ENCODE measurements around the gene SCYL1.
"Not testable (repeated sequence)": the region's sequence is repeated elsewhere in the genome, so short reads cannot be mapped to it uniquely, and the experiment has no call there.

The SCYL1 gene

DNA sequence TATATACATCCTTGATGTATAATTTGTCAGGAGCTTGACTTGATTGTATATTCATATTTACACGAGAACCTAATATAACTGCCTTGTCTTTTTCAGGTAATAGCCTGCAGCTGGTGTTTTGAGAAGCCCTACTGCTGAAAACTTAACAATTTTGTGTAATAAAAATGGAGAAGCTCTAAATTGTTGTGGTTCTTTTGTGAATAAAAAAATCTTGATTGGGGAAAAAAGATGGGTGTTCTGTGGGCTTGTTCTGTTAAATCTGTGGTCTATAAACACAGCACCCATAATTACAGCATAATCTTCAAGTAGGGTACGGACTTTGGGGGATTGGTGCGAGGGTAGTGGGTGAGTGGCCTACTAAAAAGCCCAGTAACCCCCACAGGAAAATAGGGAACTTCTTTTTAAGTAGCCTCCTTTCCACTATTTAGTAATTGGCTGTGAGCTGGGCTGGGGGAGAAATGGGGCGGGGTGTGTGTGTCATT, 18.6 kb upstream of the SCYL1 start:
- no peak for DNase-seq (ENCODE audit: low read depth in 2 of 2)

DNA sequence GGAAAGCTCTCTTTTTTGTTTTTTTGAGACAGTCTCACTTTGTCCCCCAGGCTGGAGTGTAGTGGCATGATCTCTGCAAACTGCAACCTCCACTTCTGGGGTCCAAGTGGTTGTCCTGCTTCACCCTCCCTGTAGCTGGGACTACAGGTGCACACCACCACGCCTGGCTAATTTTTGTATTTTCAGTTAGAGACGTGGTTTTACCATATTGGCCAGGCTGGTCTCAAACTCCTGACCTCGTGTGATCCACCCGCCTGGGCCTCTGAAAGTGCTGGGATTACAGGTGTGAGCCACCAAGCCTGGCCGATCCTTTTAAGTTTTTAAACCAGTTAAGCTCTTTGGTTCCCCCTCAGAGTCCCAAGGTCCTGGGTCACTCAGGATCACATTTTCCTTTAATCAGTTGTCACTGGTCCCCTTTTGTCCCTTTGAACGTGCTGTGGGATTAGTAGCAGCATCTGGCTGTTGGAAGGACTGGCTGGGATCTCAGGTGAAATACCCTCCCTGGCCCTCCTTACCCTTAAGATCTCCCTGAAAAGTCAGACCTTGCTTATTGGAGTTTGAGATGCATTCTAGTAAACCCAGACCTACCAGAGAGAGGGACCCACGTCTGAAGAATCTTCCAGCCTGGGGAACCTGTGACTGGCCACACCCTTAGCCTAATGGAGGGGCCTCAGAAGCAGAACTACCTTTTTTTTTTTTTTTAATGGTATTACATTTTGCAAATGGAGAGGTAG, 17.9 kb upstream of the SCYL1 start:
- DNase-seq (ENCODE audit: low read depth in 2 of 2), result no peak

DNA sequence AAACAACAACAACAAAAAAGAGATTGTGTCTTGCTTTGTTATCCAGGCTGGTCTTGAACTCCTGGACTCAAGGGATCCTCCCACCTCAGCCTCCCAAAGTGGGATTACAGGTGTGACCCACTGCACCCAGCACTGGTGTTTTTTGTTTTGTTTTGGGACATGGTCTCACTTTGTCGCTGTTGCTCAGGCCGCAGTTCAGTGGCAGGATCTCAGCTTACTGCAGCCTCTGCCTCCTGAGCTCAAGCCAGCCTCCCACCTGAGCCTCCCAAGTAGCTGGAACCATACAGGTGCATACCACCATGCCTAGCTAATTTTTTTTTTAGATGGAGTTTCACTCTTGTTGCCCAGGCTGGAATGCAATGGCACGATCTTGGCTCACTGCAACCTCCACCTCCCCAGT, 12.6 kb upstream of the SCYL1 start:
- not testable (repeated sequence) for DNase-seq (ENCODE audit: low read depth in 2 of 2)

DNA sequence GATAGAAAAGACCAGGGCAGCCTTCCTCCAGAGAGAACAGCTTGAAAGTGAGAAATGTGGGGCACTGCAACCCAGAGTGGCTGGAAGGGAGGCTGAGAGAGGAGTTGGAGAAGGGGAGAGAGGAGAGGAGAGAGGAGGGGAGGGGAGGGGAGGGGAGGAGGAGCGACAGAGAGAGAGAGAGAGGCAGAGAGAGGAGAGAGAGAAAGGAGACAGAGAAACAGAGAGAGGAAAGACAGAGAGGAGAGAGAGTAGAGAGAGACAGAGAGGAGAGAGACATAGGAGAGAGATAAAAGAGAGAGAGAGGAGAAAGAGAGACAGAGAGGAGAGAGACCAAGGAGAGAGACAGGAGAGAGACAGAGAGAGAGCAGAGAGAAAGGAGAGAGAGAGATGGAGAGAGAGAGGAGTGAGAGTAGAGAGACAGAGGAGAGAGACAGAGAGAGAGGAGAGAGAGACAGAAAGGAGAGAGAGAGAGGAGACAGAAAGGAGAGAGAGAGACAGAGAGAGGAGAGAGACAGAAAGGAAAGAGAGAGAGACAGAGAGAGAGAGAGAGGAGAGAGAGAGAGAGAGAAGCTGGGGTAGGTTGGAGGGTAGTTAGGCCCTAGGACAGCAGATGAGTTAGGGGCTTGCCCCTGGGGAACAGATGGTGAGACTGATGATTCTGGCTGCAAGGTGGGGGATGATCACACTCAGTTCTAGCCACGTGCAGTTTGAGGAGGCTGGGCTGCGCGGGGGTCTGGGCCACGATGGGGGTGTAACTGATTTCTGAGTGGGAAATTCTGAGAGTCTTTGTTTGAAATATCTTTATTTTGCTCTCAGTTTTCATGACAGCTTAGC, 8.5 kb upstream of the SCYL1 start:
- no peak for DNase-seq (ENCODE audit: low read depth in 2 of 2)

DNA sequence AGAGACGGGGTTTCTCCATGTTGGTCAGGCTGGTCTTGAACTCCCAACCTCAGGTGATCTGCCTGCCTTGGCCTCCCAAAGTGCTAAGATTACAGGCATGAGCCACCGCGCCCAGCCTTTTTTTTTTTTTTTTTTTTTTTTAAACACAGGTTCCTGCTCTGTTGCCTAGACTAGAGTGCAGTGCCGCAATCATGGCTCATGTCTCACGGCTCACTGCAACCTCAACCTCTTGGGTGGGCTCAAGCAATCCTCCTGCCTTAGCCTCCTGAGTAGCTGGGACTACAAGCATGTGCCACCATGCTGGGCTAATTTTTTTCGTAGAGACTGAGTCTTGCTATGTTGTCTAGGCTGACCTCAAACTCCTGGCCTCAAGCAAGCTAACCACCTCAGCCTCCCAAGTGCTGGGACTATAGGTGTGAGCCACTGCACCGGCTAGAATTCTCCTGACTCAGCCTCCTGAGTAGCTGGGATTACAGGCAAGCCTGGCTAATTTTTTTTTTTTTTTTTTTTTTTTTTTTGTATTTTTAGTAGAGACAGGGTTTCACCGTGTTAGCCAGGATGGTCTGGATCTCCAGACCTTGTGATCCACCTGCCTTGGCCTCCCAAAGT, 5.8 kb upstream of the SCYL1 start:
- not testable (repeated sequence) for DNase-seq (ENCODE audit: low read depth in 2 of 2)

DNA sequence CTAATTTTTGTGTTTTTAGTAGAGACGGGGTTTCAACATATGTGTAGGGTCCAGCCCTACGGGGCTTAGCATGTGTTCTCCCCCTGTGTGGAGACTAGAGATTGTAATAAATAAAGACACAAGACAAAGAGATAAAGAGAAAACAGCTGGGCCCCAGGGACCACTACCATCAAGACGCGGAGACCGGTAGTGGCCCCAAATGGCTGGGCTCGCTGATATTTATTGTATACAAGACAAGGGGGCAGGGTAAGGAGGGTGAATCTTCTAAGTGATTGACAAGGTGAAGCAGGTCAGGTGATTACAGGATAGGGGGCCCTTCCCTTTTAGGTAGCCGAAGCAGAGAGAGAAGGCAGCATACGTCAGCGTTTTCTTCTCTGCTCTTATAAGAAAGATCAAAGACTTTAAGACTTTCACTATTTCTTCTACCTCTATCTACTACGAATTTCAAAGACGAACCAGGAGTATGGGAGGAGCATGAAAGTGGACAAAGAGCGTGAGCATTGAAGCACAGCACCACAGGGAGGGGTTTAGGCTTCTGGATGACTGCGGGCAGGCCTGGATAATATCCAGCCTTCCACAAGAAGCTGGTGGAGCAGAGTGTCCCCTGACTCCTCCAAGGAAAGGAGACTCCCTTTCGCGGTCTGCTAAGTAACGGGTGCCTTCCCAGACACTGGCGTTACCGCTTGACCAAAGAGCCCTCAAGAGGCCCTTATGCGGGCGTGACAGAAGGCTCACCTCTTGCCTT, 2.9 kb upstream of the SCYL1 start:
- not testable (repeated sequence) for DNase-seq (ENCODE audit: low read depth in 2 of 2)

DNA sequence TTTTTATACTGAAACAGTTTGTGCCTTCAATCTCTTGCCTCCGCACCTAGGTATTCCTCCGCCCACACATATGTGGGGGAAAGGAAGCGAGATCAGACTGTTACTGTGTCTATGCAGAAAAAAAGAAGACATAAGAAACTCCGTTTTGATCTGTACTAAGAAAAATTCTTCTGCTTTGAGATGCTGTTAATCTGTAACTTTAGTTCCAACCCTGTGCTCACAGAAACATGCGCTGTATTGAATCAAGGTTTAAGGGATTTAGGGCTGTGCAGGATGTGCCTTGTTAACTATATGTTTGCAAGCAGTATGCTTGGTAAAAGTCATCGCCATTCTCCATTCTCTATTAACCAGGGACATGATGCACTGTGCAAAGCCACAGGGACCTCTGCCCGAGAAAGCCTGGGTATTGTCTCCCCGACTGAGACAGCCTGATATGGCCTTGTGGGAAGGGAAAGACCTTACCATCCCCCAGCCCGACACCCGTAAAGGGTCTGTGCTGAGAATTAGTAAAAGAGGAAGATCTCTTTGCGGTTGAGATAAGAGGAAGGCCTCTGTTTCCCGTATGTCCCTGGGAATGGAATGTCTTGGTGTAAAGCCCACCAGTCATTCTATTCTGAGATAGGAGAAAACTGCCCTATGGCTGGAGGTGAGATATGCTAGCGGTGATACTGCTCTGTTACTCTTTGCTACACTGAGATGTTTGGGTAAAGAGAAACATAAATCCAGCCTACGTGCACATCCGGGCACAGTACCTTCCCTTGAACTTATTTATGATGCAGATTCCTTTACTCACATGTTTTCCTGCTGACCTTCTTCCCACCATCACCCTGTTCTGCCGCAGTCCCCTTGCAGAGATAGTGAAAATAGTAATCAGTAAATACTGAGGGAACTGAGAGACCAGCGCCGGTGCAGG, 1.9 kb upstream of the SCYL1 start:
- DNase-seq (ENCODE audit: low read depth in 2 of 2), result peak in 1 of 2 donors; percentile 42

DNA sequence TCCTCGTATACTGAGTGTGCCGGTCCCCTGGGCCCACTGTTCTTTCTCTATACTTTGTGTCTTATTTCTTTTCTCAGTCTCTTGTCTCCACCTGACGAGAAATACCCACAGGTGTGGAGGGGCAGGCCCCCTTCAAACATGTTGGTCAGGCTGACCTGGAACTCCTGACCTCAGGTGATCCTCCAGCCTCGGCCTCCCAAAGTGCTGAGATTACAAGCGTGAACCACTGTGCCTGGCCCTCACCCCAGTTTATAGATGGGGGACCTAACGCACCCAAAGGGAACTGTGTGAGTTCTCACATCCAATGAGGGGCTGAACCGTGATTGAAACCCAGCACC, 1.3 kb upstream of the SCYL1 start:
- not testable (repeated sequence) for DNase-seq (ENCODE audit: low read depth in 2 of 2)

DNA sequence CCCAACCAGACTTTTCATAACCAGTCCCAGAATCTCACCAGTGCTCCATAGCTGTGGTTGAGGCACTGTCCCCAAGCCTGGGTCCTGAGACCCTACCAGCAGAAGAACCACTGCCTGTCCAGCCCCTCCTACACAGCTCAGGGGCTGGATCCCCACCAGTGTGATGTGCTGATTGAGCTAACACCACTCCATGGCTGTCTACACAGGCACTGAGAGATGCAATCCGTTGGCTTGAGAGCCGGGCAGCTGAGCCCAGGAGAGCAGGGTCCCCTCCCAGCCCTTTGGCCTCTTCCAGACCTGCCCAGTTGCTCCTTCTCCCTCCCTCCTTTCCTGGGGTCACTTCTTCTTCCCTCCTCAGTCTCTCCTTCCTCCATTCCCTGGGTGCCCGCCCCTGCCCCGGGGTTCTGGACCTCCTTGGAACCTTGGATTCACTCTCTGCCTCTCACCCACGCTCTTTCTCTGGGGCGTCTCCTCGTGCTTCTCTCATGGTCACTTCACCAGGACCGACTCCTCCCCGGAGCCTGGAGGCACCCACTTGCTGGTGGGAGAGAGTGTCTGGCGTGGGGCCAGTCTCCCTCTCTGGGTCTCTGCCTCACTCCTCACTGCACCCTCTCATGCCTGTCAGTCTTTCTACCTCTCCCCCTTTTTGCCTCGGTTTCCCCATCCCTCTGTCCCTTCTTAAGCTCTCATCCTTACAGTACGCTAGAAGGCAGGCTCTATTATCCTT, 706 bp upstream of the SCYL1 start:
- no peak for DNase-seq (ENCODE audit: low read depth in 2 of 2)

DNA sequence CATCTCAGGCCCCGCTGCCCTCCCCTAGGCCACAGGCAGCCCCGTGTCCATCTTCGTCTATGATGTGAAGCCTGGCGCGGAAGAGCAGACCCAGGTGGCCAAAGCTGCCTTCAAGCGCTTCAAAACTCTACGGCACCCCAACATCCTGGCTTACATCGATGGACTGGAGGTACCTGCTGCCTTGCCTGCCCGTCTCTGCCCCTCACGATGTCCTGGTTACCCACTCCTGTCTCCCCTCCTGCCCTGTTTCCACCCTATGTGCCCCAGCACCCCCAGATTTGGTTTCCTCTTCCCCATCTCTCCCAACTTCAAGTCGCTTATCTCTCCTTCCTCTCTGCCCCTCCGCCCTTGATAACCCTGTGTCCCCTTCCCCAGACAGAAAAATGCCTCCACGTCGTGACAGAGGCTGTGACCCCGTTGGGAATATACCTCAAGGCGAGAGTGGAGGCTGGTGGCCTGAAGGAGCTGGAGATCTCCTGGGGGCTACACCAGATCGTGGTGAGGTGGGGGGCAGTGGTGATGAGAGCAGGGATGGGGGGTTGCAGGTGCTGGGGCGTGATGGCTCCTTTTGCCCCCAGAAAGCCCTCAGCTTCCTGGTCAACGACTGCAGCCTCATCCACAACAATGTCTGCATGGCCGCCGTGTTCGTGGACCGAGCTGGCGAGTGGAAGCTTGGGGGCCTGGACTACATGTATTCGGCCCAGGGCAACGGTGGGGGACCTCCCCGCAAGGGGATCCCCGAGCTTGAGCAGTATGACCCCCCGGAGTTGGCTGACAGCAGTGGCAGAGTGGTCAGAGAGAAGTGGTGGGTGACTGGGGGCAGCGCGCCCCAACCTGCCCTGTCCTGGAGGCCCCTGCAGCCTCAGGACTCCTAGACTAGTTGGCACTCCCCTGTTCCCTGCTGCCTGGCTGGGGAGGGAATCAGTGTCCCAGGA, 930 bp downstream of the SCYL1 start:
- DNase-seq (ENCODE audit: low read depth in 2 of 2), result no peak

DNA sequence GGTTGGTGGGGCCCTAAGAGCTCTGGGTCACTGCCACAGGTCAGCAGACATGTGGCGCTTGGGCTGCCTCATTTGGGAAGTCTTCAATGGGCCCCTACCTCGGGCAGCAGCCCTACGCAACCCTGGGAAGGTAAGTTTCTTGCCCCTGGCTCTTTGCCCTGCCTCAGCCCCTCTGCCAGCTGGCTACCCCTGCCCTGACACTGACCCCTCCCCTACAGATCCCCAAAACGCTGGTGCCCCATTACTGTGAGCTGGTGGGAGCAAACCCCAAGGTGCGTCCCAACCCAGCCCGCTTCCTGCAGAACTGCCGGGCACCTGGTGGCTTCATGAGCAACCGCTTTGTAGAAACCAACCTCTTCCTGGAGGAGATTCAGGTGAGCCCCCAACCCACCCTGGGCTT, 1.9 kb downstream of the SCYL1 start:
- no peak for DNase-seq (ENCODE audit: low read depth in 2 of 2)

DNA sequence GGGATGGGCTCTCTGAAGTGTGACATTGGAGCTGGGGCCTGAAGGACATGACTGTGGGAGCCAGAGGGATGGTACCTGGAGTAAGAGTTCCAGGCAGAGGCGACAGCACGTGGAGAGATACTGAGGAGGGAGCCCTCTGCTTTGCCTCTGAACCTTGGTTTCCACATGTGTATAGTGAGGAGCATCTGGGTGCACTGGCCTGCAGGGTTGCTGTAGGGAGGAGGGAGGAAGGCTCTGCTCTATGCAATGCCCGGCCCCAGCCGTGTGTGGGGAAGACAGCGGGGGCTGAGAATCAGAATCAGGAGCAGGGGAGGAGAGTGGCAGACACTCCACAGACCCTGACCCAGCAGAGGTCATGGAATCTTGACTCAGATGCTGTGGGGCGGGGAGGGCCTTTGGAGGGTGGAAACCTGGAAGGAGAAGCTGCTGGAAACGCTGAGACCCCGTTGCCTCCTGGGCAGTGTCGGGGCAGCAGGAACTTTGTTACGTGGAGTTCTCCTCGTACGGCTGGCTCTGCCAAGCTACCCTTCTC, 4.0 kb downstream of the SCYL1 start:
- no peak for DNase-seq (ENCODE audit: low read depth in 2 of 2)

DNA sequence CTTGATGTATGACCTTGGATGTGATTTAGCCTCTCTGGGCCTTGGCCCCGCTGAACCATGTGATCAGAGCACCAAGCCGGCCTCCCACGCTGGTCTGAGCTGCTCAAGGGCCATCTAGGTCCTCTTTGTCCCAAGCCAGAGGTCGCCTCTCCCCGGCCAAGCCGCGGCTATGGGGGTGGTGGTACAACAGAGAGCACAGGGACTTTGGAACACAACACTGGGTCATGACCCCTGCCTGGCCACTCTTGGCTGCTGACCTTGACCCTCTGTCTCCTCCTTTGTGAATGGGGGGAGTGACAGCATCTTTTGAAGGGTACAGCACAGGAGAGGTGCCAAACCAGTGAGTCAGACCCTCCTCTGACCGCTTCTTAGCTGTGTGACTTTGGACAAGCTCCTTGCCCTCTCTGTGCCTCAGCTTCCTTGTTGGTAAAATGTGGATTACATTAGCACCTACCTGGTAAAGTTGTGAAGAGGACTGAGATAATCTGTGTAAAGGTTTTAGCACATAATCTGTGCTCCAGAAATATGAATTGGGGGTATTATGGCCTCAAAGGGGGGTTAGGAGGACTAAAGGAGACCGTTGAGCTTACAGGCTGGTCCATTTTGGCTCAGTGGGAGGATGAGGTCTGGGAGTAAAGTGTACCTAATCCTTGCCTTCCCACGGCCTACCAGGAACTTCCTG, 4.7 kb downstream of the SCYL1 start:
- DNase-seq (ENCODE audit: low read depth in 2 of 2), result no peak

DNA sequence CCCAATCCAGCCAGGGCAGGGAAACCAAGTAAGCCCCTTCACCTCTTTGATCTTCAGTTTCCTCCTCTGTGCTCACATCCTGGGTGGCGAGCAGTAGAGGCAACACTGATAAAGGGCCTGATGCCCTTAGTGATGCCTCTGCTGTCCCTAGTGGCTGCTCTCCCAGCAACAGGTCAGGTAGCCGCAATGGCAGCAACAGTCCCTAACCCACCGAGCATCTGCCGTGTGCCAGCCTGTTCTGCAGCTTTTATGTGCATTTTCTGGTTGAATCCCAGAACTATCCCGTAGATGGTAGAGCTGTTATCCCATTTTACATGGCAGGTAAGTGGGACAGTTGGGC, 5.2 kb downstream of the SCYL1 start:
- DNase-seq (ENCODE audit: low read depth in 2 of 2), result no peak

DNA sequence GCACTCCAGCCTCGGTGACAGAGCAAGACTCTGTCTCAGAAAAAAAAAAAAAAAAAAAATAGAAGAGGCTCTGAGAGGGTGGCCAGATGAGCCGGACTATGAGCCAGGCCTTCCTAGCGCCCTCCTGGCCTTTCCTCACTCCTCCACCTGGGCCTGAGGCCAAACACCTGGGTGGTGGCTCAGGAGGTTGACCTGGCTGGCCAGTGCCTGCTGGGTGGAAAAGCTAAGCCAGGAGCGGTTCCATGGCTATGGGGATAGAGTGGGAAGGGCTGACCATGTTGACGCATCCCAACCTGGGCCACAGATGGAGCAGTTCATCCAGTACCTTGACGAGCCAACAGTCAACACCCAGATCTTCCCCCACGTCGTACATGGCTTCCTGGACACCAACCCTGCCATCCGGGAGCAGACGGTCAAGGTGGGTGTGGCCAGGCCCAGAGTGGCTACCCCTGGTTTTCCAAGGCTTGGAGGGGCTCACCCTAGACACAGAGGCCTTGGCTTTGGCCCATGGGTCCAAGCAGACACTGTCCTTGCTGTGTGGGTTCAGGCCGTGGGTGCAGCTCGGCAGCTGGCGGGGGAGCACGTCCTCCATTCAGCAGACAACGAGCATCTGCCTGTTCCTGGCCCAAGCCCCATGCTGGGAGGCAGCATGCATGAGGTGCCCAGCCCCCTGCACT, 7.6 kb downstream of the SCYL1 start:
- no peak for DNase-seq (ENCODE audit: low read depth in 2 of 2)

DNA sequence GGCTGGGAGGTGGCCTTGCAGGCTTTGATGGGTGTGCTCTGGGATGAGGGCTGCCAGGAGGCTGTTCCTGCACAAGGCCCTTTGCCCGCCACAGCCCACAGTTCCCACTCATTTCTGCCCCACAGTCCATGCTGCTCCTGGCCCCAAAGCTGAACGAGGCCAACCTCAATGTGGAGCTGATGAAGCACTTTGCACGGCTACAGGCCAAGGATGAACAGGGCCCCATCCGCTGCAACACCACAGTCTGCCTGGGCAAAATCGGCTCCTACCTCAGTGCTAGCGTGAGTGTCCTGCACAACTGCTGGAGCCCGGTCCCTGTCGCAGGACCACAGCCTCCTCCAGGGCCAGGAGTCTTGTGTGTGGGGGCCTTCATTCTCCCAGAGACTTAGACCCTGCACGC, 10.2 kb downstream of the SCYL1 start:
- DNase-seq (ENCODE audit: low read depth in 2 of 2), result no peak

DNA sequence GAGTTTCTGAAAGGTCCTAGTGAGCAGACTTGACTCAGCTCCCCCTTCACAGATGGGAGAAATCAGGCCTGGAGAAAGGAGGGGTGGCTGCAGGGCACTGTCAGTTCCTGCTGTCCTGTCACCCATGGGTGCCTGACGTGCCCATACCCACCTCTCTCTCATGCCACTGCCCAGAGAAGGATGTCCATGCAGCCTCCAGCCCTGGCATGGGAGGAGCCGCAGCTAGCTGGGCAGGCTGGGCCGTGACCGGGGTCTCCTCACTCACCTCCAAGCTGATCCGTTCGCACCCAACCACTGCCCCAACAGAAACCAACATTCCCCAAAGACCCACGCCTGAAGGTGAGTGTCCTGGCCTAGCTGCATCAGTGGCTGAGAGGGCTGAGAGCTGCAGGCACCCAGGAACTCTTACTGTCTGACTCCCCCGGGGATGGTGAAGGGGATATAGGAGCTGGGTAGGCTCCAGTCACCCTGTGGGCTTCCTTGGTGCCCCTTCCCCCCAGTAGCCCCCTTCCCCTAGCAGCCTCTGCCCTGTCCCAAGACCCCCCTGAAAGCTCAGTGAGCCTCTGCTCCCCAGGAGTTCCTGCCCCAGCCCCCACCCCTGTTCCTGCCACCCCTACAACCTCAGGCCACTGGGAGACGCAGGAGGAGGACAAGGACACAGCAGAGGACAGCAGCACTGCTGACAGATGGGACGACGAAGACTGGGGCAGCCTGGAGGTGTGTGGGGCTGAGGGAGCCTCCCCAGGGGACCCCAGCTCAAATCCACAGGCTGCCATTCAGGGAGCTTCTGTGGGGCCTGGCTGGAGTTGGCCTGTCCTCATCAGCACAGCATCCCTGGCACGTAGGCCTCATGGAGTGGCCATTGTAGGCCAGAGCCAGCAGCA, 11.8 kb downstream of the SCYL1 start:
- no peak for DNase-seq (ENCODE audit: low read depth in 2 of 2)

Measured in stimulated activated CD8-positive, alpha-beta memory T cell treated with anti-CD3 and anti-CD28 coated beads, Interleukin-7, amount 100 ng/mL, for 4 hours (primary cell).